ENCODE measurements around the gene CISD3. TPM values are rescaled to one million over a fixed set of nuclear protein-coding genes. Genes with fewer than 3 reads are reported as not detected.

The CISD3 gene
- total RNA-seq, 4 donors from 2014 or later, result 0.26 to 22.0 (median 2.9) TPM

DNA sequence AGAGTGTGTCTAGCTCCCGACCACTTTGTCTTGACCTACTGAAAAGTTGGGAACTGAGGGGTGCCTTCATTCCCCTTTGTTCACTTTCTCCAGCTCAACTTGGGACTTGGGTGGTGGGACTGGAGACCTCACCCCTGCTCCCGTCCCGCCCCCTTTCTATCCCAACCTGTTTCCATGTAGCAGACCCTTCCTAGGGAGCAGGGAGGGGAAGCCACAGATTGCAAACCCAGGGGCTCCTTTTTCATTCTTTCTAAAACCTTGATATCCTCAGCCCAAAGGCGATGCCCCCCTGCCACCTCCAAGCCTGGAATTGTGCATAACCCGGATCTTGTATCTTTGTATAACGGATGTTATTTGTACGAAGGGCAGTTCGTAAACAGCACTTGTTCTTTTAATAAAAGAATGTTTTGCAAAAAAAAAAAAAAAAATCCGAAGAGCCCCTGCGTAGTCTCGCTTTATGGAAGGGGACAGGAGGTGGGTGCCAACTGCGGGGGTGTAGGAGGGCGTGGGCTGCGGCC is 714 bp upstream of the CISD3 start:
- H3K4me1 ChIP-seq, result no peaks in the 10 kb centered on the region
- H3K27ac ChIP-seq, result peak overlapping the region; percentile 85 to 93
- H3K27me3 ChIP-seq, result no peaks in the 10 kb centered on the region
- intact Hi-C loops (cut with DNase I; ENCODE audit: low total_unique reads), result no loop called here
- peak overlapping the region; percentile 60 to 92 for H3K4me3 ChIP-seq
- H3K36me3 ChIP-seq, result no peaks in the 10 kb centered on the region
- no peaks in the 10 kb centered on the region for H3K9me3 ChIP-seq
- TF ChIP-seq, protein P1, sequence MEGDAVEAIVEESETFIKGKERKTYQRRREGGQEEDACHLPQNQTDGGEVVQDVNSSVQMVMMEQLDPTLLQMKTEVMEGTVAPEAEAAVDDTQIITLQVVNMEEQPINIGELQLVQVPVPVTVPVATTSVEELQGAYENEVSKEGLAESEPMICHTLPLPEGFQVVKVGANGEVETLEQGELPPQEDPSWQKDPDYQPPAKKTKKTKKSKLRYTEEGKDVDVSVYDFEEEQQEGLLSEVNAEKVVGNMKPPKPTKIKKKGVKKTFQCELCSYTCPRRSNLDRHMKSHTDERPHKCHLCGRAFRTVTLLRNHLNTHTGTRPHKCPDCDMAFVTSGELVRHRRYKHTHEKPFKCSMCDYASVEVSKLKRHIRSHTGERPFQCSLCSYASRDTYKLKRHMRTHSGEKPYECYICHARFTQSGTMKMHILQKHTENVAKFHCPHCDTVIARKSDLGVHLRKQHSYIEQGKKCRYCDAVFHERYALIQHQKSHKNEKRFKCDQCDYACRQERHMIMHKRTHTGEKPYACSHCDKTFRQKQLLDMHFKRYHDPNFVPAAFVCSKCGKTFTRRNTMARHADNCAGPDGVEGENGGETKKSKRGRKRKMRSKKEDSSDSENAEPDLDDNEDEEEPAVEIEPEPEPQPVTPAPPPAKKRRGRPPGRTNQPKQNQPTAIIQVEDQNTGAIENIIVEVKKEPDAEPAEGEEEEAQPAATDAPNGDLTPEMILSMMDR (IDR thresholded peaks at IDR 0.05), result no peak
- no peak for TF ChIP-seq POLR2A (IDR thresholded peaks at IDR 0.05)
- DNase-seq, result no peak

DNA sequence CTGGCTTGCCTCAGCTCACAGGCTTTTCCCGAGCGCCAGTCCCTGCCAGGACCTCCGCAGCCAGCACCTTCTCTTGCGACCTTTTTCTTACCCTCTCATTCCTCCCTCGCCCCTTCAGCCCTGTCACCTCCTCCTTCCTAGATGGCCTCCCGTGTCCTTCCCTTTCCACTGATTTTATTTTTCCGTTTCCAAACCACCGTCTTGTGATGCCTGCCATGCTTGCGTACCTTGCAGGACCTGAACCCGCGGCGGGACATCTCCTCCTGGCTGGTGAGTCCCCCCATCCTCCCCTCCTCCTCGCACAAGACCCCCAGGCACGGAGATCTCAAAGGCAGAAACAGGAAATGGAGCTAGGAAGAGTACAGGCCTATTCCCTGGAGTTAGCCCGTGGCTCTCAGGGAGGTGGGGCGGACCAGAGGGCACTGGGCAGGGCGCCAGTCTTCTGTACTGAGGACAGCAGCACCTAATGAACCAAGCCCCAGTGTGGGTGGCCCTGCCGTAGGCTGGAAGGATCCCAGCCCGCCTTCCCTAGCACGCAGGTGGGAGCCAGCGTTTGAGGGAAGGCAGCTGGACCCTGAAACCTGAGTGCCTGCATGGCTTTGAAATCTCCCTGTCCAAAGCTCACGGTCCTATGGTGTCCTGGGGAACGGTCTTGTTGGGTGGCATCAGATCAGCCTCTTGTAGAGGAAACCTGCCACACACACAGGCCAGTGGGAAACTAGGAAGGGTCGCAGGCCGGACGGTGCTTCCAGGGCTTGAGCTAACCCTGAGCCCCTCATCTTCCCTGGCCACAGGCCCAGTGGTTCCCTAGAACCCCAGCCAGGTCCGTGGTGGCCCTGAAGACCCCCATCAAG is 612 bp downstream of the CISD3 start:
- no peaks in the 10 kb centered on the region for H3K27me3 ChIP-seq
- peak overlapping the region; percentile 85 to 93 for H3K27ac ChIP-seq
- peak; percentile 70 to 78 for DNase-seq
- TF ChIP-seq, protein P1 (IDR thresholded peaks at IDR 0.05), result no peak
- TF ChIP-seq POLR2A (IDR thresholded peaks at IDR 0.05), result no peak
- H3K4me1 ChIP-seq, result no peaks in the 10 kb centered on the region
- H3K36me3 ChIP-seq, result no peaks in the 10 kb centered on the region
- intact Hi-C loops (cut with DNase I; ENCODE audit: low total_unique reads), result no loop called here
- H3K4me3 ChIP-seq, result peak overlapping the region; percentile 60 to 92
- H3K9me3 ChIP-seq, result no peaks in the 10 kb centered on the region

DNA sequence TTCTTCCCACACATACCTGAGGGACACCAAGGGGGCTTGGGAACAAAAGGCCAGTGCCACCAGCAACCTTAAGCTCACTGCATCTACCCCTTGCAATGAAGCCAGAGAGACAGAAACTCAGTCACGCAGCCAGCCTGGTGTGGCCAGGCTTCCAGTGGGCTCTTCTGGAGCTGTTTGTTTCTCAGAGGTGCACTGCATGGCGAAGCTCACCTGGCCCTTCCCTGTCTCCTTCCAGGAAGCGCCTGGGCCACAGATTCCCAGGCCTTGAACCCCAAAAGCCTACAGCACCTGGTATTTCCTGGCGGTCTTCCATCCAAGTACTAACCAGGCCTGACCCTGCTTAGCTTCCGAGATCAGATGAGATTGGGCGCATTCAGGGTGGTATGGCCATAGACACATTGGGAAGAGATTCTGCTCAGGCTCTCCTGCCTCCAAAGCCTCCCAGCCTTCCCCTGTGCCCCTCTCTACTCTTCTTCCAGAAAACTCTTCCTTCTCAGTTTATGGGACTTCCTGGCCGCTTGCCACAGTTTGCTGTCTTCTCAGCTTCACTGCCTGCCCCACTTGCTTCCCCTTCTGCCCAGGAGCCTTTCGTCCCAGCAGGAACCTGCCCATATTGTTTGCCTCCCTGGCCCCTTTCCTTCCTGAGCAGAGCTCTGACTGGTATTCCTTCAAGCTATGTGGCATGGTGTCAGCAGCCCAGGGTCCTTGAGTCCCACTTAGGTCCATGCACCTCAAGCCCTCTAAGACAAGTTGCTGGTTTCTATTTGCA is 1.6 kb downstream of the CISD3 start:
- Histone ChIP-seq H3K4me3 (no peak overlapping the region), H3K4me1 (no peaks in the 10 kb centered on the region), H3K36me3 (no peaks in the 10 kb centered on the region), H3K27me3 (no peaks in the 10 kb centered on the region), H3K27ac (peak overlapping the region; percentile 85 to 93), H3K9me3 (no peaks in the 10 kb centered on the region)
- no peak for DNase-seq
- intact Hi-C loops (cut with DNase I; ENCODE audit: low total_unique reads), result no loop called here
- TF ChIP-seq POLR2A (IDR thresholded peaks at IDR 0.05), result no peak
- TF ChIP-seq, protein P1 (IDR thresholded peaks at IDR 0.05), result no peak

DNA sequence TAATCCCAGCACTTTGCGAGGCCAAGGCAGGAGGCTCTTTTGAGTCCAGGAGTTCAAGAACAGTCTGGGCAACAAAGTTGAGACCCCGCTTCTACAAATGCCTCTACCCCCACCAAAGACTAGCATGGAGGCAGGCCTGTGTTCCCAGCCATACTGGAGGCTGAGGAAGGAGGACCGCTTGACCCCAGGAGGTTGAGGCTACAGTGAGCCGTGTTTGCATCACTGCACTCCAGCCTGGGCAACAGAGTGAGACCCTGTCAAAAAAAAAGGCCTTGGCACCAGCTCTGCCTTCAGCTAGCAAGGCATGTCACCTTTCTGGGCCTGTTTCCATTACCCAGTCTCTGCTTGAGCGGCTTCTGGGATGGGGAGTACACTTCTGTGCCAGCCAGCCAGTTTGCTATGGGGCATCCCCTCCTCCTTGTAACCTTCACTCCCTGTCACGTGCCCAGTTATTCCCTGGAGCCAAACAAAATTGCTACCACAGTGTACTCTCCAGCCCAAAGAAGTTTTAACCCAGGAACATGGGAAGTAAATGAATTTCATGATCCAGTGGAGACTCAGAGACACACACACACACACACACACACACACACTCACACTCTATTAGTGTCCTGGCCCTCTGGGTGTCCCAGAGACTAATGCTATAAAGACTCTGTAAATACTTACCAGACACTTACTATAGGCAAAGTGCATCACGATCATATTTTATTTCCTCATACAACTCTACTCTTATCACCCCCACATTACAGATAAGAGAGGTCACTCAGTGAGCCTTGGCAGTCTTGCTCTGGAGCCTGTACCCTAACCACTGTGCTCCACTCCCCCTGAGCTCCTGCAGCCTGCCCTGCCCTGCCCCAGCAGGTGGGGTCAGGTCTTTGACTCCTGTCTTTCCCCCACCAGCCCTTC is 2.5 kb downstream of the CISD3 start:
- Histone ChIP-seq H3K4me1 (no peaks in the 10 kb centered on the region), H3K4me3 (no peak overlapping the region), H3K27me3 (no peaks in the 10 kb centered on the region), H3K27ac (no peak overlapping the region), H3K9me3 (no peaks in the 10 kb centered on the region), H3K36me3 (no peaks in the 10 kb centered on the region)
- intact Hi-C loops (cut with DNase I; ENCODE audit: low total_unique reads), result no loop called here
- TF ChIP-seq, protein P1 (IDR thresholded peaks at IDR 0.05), result no peak
- no peak for TF ChIP-seq POLR2A (IDR thresholded peaks at IDR 0.05)
- no peak for DNase-seq
